GM21619 (cell line): ENCODE data around the gene GNMT.
"Not testable (repeated sequence)": the region's sequence is repeated elsewhere in the genome, so short reads cannot be mapped to it uniquely, and the experiment has no call there.

Source experiments
- ATAC-seq: cut with Tn5 transposase; IDR thresholded peaks from one replicate; pipeline ENCODE4 v1.9.1; 2021; ENCODE audit not compliant: unreplicated experiment

GNMT gene

DNA sequence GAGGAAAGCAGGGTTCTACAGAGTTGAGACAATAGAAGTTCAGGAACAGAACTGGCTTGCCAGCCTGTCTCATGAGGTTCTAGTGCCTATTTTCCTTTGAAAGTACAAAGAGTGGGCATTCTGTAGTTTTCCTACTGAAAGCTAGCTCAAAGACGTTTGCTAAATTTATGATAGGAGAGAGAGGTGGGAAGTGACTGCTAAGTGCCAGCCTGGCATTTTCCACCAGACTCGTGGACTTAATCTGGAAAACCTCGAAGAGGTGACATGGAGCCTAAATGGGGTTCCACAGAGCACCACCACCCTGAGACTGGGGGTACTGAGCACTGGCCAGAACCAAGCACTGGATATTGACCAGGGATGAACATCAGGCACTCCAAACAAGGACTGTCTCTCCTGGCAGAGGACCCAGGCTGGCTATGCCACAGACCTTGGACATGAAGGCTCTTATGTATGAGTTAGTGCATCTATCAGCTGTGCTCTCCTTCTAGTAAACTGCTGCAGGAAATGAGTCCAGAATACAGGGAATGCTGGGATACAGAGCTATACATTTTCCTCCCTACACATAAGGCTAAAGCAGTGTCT, 11.3 kb downstream of the GNMT start:
- no peak for ATAC-seq

DNA sequence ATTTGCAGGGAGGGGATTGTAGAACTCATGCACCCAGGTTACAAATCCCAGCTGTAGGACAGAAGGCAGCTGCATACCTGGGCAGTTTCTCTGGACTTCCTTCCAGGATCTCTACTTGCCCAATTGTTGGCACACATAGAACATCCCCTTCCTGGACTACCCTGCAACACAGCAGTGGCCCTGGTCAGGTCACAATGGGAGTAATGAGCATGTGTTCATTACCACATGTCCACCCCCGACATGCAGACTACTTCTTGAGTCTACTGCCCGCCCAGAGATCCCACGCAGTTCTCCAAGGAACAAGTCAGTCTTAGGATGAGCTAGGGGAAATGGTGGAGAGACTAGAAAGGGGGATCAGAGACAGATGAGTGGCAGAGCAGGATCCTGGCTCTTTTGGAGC, 13.4 kb downstream of the GNMT start:
- no peak for ATAC-seq

DNA sequence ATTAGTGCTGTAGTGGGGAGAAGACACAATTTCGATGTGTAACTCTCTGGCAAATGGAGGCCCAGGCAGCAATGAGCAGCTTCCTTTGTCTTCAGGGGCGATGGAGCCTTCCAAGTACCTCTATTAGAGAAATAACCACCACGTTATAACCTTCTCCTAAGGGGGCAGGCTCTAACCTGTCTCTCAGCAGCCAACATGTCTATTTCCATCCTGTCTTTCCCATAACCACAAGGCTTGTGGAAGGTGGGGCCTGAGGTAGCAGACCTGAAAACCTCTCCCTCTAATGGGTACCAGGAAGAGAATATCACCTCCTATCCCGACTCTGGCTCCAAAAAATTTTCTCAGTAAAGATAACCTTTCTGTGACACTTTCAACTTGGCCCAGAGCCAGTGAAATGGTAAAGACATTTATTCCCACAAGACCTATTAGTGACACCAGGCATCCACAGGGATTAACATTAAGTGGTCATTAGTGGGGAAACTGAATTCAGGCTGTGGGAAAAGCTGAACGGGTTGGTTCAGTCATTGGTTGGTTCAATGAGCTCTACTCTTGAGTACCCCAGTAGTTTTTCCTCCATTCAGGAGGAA, 14.5 kb downstream of the GNMT start:
- no peak for ATAC-seq

- ATAC-seq: peak; percentile 24
These were observed 17.9 kb downstream of the GNMT start for GRCh38 chr6:42978487-42978838.

- ATAC-seq: peak; percentile 88
These were observed 18.4 kb downstream of the GNMT start, which contains the start of gene PEX6 for GRCh38 chr6:42978839-42979522. Gene PEX6, minus strand, starts transcription at chr6:42979181. Its CDS starts 31 bp downstream, at chr6:42979150.

DNA sequence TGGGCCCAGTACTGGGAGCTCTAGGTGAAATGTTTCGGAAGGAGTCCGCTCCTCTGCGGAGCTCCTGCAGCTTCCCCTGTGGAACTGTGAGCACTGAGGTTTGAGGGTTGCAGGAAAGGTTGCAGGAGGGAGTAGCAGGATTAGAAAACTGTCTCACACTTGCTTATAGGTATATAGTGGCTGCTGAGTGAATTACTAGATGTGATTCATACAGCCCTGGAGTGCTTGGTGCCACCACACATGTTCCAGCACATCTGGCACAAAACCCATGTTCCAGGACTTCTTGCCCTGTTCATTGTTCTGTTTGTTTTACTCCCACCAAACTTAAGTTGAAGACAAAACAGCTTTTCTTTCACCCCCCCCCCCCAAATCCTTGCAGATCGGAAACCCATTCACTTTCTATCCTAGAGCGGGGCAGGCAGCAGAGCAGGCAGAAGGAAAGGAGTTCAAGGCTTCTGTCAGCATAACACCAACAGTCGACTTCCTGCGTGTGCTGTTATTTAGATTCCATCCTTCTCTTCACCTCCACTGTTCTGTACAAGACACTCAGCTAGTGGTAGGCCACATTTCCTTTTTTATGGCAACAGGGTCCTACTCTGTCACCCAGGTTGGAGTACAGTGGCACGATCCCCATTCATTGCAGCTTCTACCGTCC, 19.1 kb downstream of the GNMT start:
- ATAC-seq: no peak

DNA sequence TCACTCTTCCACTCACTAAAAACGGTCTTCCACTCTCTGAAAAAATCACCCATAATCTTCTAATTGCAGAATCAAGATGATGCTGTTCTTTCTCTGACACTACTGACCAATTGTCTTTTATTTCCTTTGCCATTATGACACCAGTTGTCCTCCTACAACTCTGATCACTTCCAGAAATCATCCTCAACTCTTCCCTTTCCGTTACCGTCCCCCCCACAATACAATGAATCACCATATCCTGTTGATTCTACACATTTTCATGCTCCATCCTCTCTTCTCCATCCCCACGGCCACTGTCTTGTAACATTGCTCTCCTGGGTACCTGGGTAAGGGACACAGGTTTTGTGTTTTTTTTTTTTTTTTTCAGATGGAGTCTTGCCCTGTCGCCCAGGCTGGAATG, 21.3 kb downstream of the GNMT start:
- ATAC-seq: no peak

GRCh38 chr6:42984001-42984923, 23.7 kb downstream of the GNMT start, which contains the start of gene PPP2R5D:
Gene PPP2R5D, plus strand, starts transcription at chr6:42984570. Its CDS starts 108 bp downstream, at chr6:42984678.
- peak; percentile 90 for ATAC-seq

DNA sequence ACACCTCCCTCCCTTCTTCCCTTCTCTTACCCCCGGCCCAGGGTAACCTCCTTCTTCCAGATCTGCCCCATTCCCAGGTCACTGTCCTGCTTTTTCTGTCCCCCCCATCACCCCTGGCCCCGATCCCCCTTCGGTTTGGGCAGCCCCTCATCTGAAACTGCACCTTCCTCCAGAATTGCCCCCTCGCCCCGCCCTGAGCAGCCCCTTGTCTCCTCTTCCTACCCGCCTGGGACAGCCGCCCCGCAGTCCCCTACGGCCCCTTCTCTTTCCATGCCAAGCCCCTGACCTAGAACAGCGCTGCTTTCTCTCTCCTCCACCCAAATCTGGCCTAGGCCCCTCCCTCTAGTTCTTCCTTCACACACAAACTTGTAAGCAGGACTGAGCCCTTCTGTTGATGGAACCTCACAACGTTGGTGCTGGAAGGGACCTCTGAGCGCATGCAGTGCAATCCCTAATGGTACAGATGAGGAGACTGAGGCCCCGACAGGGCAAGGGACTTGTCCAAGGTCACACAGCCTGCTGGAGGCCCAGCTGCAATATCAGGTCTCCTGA, 24.4 kb downstream of the GNMT start:
- ATAC-seq: no peak

DNA sequence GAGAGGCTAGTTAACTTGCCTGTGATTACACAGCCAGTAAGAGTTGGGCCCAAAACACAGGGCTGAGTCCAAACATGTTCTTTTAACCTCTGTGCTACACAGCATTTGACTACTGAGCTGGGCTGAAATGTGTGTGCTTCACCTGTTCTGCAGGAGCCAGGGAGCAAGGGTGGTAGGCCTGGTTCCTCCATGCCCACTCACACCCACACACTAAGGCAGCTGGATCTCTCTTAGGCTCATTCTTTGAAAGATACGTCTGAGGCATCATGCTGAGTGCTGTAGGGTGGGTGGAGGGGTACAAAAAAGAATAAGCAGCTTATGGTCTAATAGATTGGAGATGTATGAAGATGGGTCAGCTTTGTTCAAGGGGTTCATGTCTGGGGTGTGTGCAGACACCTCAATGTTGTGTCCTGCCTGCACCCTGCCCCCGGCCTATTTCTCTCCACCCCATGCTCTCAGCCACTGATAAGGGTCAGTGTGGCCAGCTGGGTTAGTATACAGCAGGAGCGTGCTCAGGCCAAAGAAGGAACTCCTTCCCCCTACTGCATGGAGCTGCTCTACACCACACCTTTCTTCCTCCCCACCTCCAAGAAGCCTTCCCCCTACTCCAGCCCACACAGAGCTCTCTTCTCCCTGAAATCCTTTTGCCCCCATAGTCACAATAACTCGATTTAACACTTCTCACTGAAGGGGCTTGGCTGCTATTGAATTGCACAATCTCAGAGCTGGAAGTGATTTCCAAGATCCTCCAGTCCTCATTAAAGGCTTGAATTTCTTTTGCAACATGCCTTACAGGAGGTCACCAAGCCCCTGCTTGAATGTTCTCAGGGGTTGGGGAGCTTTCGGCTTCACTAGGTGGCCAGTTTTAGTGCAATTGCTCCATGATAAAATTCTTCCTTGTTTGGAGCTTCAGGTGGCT, 27.2 kb downstream of the GNMT start:
- ATAC-seq: no peak

- no peak for ATAC-seq
These were observed 28.0 kb downstream of the GNMT start for GRCh38 chr6:42988486-42989020.

GRCh38 chr6:42989923-42990322, 29.4 kb downstream of the GNMT start:
- no peak for ATAC-seq

DNA sequence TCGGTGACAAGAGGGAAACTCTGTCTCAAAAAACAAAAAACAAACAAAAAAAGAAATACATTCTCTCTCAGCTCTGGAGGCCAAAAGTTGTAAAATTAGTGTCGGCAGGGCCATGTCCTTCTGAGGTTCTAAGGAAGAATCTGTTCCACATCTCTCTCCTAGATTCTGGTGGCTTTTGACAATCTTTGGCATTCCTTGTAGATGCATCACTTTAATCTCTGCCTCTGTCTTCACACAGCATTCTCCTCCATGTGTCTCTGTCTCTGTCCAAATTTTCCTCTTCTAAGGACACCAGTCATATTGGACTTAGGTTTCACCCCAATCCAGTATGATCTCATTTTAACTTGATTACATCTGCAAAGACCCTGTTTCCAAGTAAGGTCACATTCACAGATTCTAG, 32.9 kb downstream of the GNMT start:
- no peak for ATAC-seq

DNA sequence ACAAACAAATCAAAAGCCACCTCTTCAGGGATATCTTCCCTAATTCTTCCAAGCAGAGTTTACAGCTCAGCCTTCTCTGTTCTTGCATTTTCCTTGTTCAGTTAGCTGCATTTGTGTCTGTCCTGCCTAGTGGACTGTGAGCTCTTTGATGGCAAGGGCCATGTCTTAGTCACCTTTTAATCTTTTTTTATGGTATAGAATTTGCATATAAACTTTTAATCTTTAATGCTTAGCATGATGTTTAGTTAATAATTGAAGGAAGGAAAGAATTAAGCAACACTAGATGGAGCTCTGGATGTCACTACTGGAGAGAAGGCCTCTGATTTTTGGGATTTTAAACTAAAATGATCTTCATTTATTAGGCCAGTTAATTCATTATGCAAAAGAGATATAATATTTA, 36.0 kb downstream of the GNMT start:
- ATAC-seq: no peak

DNA sequence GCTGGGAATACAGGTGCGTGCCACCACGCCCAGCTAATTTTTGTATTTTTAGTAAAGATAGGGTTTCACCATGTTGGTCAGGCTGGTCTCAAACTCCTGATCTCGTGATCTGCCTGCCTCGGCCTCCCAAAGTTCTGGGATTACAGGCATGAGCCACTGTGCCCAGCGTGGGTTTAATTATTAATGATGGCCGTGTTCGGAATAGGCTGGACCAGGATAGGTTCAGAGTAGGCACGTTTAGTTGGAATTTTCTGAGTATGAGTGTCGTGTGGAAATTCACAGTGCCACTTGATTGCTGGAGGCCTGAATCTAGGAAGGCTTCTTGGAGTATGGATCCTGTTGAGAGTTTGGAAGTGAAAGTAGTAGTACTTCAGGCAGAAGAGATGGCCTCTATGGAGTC, 37.7 kb downstream of the GNMT start:
- ATAC-seq: not testable (repeated sequence)

GRCh38 chr6:43001843-43002242, 41.3 kb downstream of the GNMT start:
- ATAC-seq: no peak

DNA sequence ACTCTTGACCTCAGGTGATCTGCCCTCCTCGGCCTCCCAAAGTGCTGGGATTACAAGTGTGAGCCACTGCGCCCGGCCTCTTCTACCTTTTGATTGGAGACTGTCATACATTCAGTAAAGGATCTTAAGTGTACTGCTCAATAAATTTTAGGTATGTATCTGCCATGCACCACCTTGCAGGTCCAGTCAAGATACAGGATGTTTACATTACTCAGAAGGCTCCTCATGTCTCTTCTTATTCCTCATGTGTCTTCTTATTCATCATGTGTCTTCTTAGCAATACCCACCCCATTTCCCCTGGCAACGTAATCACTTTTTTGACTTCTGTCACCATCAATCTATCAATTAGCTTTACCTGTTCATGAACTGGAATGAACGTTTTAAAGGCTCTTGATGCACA, 45.3 kb downstream of the GNMT start:
- no peak for ATAC-seq

GRCh38 chr6:43006251-43006650, 45.7 kb downstream of the GNMT start:
- ATAC-seq: no peak

GRCh38 chr6:43007126-43007525, 46.6 kb downstream of the GNMT start:
- no peak for ATAC-seq
